ENCODE data around the gene DGLUCY. TPM values are rescaled to one million over a fixed set of nuclear protein-coding genes. Genes with fewer than 3 reads are reported as not detected.
"Not testable (repeated sequence)": the region's sequence is repeated elsewhere in the genome, so short reads cannot be mapped to it uniquely, and the experiment has no call there.

Gene DGLUCY
- polyA plus RNA-seq, 4 donors = 66.2 to 77.6 (median 75.6) TPM

DNA sequence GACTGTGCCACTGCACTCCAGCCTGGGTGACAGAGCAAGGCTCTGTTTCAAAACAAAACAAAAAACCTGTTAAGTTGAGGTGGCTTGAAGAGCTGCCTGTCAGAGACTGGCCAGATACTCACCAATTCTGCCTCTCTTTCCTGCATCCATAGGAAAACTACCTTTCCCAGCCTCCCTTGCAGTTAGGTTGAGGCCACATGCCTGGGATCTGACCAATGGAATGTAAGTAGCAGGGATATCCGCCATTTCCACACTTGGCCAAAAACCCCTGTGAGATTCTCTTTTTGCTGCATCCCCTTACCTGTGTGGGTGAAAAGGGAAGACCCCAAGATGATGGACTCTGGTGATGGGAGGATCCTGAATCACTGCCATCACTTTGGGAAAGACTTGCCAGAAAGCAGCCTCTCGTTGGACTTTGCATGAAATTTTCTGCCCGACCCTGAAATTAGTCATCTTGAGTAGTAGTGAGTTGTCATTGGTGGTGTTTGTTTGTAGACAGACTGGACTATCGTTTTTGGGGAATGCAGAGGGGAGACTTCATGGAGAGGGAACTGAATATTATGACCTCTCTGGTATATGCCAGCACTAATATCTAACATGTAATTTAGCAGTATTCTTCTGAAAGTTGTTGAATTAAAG lies 116.6 kb downstream of the DGLUCY start:
- DNase-seq (ENCODE audit: low read depth in 4 of 4, low spot score in 3 of 4) = no peak

DNA sequence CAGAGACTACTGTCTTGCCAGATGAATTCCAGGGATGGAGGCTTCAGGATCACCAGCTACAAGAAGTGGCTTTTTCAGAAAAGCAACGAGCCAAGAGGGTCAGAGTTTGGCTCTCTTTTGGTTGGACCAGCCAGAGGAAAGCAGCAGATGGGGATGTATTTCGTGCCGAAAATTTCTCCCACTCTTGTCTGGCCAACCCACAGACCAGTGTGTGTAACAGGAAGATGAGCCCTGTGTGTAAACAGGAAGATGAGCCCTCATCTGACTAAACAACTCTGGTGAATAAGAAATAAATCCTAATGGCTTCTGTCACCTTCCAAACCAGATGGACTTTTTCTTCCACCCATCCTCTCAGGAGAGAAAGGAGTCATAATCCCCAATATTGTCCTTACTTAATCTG lies 117.6 kb downstream of the DGLUCY start:
- no peak for DNase-seq (ENCODE audit: low read depth in 4 of 4, low spot score in 3 of 4)

DNA sequence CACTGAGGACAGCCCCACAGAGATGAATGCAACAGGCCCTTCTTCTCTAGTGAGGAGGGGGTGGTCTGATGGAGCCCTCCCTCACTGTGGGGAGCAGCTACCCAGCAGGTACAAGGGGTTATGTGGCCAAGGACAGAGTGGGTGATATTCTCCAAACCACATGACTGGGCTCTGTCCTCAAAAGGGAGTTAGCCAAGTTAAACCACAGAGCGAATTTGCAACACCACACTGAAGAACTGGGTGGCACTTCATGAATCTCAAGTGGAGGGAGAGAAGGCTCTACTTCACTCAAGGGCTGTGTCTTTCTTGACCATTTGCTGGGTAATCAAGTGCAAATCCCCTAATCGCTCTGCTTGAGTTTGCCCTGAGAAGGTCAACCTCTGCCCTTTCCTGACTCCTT lies 118.2 kb downstream of the DGLUCY start:
- DNase-seq (ENCODE audit: low read depth in 4 of 4, low spot score in 3 of 4) = no peak

DNA sequence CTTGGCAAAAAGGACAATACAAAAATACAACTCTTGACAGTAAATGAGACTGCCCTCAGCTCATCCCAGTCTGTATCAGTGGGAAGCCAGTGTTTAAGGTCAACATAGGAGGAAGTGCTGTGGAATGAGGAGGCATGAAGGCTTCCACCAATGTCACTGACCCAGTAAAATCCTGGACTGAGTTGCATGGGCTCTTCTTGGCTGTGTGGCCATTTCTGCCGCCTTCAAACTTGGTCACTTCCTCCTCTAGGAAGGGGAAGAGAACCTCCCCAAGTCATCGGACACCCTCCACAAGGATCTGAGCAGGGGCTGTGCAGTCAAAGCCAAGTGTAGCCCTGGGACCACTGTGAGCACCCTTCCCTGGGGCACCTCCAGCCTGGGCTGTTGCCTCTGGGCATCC lies 118.7 kb downstream of the DGLUCY start:
- DNase-seq (ENCODE audit: low read depth in 4 of 4, low spot score in 3 of 4) = no peak

DNA sequence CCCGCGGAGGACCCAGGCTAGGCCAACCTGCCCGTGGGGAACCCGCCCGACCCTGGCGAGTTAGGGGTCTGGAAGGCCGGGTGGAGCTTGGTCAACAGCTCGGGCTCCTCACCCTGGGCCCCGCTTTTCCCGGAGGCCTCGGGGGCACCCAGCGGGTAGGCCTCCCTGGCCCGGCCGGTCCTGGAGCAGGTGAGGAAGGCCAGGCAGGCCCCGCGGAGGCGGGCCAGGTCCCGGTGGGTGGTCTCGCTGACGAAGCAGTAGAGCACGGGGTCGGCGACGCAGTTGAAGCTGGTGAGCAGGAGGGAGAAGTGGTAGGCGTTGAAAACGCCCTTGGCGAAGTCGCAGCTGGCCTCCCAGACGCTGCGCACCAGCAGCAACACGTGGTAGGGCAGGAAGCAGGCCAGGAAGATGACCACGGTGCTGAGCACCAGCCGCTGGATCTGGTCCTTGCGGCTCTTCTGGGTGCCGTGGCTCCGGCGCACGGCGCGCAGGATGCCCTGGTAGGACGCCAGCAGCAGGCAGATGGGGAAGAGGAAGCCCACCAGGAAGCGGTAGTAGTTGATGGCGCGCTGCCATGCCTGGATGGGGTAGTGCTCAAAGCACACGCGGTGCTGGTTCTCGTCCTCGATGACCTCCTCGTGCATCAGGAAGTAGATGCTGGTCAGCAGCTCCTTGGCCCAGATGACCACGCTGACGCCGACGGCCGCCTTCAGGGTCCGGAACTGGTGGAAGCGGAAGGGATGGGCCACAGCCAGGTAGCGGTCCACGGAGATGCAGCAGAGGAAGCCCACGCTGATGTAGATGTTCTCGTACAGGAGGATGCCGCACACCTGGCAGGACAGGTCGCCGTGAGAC lies 120.3 kb downstream of the DGLUCY start:
- DNase-seq (ENCODE audit: low read depth in 4 of 4, low spot score in 3 of 4) = no peak

DNA sequence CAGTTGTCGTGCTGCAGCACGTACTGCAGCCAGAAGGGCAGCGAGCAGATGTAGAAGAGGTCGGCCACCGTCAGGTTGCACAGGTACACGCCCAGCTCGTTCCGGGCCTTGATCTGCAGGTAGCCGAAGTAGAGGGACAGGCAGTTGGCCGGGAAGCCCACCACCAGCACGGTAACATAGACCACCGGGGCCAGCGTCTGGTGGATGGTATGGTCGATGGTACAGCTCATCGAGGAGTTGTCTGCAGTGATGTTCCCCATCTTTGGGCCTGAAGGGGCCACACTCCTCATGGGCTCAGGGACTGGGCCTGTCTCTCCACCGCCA lies 120.9 kb downstream of the DGLUCY start:
- no peak for DNase-seq (ENCODE audit: low read depth in 4 of 4, low spot score in 3 of 4)

DNA sequence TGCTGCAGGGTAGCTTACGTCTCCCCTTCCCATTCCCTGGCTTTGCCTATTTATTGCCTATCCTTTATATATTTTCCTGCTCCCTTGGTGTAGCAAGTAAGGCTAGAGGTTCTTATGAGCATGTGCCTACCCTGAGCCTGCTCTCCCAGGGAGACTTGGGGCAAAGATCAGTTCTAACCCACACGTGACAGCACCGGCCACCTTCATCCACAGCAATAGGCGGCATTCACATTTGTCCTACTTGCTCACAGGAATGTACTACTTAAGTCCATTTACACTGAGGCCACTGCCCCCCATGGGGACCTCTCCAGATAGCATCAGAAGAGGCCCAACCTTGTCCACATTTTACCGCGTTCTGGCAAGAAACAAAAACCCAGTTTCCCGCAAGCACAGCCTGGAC lies 122.0 kb downstream of the DGLUCY start:
- no peak for DNase-seq (ENCODE audit: low read depth in 4 of 4, low spot score in 3 of 4)

DNA sequence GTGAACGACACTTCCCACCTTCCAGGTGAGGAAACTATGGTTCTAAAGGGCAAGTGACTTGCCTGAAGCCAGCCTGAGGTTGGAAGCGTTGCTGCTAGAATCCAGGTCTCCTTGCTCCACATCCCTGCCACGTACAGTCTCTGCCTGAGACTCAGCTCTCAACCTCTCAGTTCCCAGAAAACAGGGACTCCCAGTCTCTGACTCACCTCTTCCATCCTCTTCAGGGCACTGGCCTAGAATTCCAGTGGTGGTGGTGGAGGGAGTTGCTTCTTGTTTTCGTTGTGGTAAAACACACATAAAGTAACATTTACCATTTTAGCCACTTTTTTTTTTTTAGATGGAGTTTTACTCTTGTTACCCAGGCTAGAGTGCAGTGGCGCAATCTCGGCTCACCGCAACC lies 123.3 kb downstream of the DGLUCY start:
- DNase-seq (ENCODE audit: low read depth in 4 of 4, low spot score in 3 of 4) = no peak

DNA sequence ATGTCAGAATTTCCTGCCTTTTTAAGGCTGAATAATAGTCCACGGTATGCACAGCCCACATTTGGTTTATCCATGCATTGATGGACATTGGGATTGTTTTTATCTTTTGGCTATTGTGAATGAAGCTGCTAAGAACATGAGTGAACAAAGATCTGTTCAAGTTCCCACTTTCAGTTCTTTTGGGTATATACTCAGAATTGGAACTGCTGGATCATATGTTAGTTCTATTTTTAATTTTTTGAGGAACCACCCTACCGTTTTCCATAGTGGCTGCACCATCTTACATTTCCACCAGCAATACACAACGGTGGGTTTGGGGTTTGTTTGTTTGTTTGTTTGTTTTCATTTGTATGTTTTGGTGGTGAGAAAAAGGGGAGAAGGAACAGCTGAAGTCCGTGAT lies 124.2 kb downstream of the DGLUCY start:
- no peak for DNase-seq (ENCODE audit: low read depth in 4 of 4, low spot score in 3 of 4)

DNA sequence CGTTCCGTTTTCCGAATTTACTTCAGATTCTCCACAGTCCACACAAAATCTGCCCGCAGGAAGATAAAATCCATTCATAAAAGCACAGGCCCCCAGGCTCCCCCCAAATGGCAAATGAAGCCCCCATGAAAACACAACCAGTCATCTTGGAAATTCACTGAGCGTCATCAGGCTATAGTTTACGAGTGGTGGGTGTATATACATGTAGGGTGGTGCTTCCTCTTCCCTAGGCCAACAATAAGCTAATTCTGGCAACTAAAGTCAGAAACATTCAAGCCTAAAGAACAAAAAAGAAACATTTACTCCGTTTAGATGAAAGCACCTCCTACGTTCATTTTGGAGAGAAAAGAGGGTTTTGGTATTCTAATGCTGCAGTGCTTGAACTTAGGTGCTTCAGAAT lies 124.8 kb downstream of the DGLUCY start:
- DNase-seq (ENCODE audit: low read depth in 4 of 4, low spot score in 3 of 4) = no peak

DNA sequence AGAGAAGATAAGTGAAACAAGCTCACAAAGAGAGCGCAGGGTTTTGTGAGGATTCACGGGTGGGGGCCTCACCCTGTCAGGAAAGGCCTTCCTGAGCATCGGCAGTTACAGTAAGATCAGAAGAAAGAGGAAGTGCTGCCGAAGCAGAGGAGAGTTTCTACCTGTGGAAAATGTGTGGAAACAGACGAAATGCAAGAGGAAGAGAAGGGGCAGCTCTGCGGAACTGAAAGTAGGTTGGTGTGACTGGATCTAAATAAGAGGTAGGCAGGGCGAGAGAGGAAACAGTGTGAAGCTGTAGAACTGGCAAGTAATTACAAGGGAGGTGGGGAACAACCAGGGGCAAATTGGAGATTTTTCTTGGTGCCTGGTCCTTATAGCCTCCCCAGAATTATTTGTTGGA lies 128.0 kb downstream of the DGLUCY start:
- DNase-seq (ENCODE audit: low read depth in 4 of 4, low spot score in 3 of 4) = no peak

DNA sequence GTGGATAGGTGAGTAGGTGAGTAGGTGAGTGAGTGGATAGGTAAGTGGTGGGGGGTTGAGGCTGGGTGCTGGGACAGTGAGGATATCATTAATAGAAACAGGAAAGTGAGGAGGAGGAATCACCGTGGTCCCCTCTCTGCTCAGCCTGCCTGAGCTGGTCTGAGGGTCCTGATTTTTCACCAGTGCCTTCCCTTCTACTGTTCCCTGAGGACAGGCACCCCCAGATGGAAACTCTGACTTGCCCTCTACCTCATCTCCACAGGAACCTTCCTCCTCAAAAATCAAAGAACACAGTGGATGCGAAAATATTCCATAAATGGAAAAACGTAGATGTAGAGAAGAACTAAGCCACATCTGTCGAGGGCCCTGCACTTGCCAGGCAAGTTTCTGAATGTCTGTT lies 128.8 kb downstream of the DGLUCY start:
- DNase-seq (ENCODE audit: low read depth in 4 of 4, low spot score in 3 of 4) = no peak

DNA sequence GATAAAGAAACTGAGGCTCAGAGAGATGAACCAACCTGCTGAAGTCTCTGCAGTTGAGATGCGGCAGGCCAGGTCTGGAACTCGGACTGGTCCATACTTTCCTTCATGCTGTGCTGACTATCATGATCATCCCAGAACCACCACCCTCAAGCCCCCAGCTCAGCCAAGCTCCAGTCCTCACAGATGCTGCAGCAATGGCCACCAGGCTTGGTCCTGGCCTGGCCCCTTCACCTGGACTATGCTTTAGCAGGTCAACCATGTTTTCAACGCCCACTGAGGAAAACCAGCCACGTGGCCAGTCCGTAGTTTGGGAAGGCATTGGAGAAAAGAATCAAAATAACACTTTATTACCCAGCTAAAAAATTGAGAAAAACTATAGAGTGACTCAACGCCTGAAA lies 129.2 kb downstream of the DGLUCY start:
- DNase-seq (ENCODE audit: low read depth in 4 of 4, low spot score in 3 of 4) = no peak

DNA sequence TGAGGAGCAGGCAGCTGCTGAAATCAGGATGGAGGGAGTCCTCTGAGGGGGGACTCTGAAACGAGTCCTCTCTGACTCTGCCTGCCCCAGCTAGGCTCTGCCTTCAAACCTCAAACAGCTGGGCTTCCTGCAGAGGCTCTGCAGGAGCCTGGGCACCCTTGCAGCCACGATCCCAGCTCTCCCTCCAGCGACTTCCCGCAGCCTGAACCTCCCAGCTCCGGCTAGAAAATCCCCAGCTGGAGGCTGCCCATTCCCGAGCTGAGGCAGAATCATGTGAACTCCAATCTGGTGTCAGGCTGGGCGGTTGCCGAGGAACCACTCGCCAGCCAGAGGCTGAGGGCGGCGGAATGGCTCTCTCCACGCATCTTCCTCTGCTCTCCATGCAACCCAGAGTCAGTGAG lies 130.6 kb downstream of the DGLUCY start, which contains the start of gene GPR68:
Gene GPR68 (minus strand): TSS at position 204 of the 401 bp plus-strand sequence. CDS start 9,654 bp downstream, outside the sequence.
- DNase-seq (ENCODE audit: low read depth in 4 of 4, low spot score in 3 of 4) = no peak

DNA sequence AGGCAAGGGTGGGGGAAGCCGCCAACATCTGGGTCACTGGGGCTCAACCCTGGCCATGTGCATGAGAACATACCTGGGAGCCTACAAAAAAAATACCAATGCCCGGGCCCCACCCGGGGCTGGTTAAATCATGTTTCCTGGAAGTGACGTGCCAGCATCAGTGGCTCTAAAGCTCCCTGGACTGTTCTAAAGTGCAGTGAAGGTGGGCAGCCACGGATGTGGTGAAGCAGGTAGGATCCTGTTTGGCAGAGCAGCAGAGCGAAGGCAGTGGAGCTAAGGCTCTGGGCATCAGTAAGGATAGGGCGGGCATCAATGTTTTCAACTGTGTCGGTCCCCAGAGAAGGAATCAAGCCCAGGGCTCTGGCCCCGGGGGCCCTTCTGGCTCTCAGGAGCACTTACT lies 131.2 kb downstream of the DGLUCY start:
- DNase-seq (ENCODE audit: low read depth in 4 of 4, low spot score in 3 of 4) = no peak

DNA sequence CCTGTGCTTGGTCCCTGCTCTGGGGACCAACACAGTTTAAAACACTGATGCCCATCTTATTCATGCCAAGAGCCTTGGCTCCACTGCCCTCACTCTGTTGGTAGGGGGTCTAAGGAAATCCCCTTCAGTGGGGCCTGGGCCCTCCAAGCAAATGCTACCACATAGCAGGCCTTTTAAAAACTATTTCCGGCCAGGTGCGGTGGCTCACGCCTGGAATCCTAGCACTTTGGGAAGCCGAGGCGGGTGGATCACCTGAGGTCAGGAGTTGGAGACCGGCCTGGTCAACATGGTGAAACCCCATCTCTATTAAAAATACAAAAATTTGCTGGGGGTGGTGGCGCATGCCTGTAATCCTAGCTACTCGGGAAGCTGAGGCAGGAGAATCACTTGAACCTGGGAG lies 131.7 kb downstream of the DGLUCY start:
- DNase-seq (ENCODE audit: low read depth in 4 of 4, low spot score in 3 of 4) = not testable (repeated sequence)

DNA sequence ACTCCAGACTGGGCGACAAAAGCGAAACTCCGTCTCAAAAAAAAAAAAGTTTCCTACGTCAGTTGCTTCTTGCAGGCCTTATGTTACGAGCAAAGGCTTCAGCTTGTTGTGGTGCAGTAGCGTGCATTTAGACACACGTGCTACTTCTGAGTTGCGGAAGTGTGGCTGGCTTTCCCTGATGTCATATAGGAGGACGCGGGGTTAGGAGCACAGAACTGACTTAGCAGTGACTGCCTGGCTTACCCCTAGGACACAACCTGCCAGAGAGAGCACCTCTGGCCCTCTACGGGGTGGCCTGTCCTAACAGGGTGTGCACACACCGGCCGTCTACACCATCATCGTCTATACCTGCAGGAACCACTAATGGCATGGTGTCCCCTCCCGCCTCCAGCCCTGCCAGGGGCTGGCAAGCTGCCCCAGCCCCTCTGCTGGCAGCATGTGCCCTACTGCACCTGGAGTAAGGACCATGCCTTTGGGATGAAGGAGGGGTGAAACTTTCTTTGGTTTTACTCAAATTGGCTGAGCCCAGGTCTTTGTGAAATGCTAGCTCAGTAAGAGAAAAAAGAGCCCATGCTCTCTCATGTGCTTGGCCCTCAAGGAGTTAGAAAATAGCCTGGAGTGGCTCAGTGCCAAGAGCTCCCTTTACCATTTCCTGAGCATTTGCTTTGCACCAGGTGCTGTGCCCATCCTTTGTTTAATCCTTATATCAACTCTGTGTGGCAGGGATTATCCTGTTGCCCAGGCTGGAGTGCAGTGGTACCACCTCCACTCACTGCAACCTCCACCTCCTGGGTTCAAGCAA lies 132.4 kb downstream of the DGLUCY start:
- no peak for DNase-seq (ENCODE audit: low read depth in 4 of 4, low spot score in 3 of 4)

DNA sequence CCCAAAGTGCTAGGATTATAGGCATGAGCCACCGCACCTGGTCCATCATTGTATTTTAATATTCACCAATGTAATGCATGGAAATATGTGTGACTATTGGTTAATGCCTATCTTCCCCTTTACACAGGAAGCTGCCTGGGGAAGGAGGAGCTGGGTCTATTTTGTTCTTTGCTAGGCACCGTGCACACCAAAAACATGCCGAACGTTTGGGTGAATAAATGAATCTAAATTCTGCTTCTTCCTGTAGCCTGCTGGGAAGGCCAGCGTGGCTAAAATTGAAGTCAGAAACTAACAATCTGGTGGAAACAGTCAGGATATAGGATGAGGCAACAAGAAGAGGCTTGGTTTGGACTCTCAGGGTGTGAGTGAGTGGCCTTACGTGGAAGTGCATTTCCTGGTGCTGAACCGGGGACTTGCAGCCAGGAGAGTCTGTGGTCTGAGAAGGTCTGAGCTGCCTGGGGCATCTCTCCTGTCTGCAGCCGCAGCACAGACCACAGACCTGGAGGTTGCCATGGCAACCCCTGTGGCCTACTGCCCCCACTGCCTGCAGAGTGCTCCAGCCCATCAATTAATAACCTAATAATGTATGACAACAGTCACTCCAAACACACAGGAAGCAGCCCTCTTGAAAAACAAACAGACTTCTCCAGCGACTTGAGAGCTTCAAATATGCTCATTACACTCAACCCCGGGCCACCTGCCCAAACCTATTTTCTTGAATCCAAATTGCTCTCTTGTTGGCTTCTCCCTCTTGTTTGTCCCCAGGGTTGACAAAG lies 136.2 kb downstream of the DGLUCY start:
- DNase-seq (ENCODE audit: low read depth in 4 of 4, low spot score in 3 of 4) = no peak

DNA sequence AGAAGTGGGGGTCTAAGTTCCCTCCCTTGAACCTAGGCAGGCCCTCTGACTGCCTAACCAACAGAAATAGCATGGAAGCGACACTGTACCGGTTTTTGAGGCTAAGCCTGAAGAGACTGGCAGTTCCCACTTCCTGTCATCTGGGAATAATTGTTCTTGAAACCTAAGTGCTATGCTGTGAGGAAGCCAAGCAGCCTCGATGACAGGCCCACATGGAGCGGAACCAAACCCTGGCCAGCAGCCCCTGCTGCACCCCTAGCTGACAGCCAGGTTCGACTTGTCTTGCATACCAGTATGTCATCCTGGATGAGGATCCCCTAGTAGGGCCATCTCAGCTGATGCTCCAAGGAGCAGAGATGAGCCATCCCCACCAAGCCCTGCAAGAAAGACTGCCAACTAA lies 137.0 kb downstream of the DGLUCY start:
- DNase-seq (ENCODE audit: low read depth in 4 of 4, low spot score in 3 of 4) = no peak

DNA sequence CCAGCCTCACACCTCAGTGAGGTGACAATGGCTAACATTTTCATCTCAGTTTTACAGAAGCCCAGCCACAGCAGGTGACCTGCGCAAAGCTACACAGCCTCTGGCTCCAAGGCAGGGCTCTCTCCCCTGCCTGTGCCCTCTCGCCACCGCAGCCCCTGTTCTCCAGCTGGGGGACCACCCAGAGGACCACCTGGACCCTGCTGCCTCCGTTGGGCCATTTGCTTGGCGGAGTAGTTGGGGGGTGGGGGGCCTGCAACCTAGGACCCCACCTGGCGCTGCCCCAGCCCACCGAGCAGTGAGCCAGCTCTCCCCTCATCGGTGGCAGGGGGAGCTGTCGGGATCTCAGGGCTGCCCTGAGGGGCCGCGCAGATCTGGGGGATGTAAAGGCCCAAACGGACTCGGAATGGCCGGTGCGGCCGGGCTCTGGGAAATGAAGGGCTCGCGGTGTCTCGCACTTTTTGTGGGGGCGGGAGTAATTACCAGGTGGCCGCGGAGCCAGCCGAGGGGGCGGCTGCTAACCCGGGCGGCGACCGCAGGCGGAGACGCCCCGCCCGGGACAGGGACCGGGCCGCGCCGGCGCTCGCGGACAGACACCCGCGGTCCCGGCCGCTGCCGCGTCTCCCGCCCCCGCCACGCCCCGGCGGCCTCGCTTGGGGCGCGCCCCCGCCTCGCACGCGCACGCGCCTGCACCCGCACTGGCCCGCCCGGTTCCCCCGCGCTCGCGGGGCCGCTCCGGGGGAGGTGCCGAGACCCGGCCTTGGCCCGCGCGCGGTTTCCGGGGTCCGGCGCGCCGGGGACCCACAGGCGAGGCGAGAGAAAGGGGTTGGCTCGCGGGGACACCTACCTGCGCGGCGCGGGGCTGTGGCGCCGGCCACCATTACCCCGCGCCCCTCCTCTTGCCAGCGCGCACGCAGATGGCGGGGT lies 139.3 kb downstream of the DGLUCY start:
- DNase-seq (ENCODE audit: low read depth in 4 of 4, low spot score in 3 of 4) = no peak

Data from right renal pelvis (tissue), 4 donors.